ENCODE results near the gene B3GALT6.

Gene B3GALT6

GRCh38 chr1:1239227-1239613, 7.2 kb downstream of the B3GALT6 start:
- TF ChIP-seq CTCF (IDR thresholded peaks at IDR 0.05; ENCODE audit: low read length, missing control alignments): no peak
- no peak for DNase-seq (ENCODE audit: low read depth)
- no peak overlapping the region for H3K4me3 ChIP-seq (replicated peaks; ENCODE audit: low read depth, low read length)

GRCh38 chr1:1239614-1240347, 7.7 kb downstream of the B3GALT6 start:
- DNase-seq (ENCODE audit: low read depth): no peak
- no peak overlapping the region for H3K4me3 ChIP-seq (replicated peaks; ENCODE audit: low read depth, low read length)
- no peak for TF ChIP-seq CTCF (IDR thresholded peaks at IDR 0.05; ENCODE audit: low read length, missing control alignments)

DNA sequence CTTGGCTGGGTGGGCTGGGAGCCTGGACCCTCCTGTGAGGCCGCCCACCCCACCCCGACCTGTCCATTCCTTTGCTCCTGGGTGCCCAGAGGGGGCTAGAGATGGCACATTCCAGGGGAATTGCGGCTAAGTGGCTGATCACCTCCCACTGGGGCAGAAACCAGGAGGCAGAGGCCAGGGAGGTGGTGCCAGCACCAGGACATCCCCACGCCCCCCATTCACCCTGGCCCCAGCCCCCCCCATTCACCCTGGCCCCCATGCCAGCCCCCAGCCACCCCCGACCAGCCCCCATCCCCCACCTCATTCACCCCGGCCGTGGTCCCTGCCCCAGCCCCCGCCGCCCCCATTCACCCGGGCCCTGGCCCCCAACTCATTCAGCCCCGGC, 8.3 kb downstream of the B3GALT6 start:
- TF ChIP-seq CTCF (IDR thresholded peaks at IDR 0.05; ENCODE audit: low read length, missing control alignments): no peak
- no peak overlapping the region for H3K4me3 ChIP-seq (replicated peaks; ENCODE audit: low read depth, low read length)
- no peak for DNase-seq (ENCODE audit: low read depth)

DNA sequence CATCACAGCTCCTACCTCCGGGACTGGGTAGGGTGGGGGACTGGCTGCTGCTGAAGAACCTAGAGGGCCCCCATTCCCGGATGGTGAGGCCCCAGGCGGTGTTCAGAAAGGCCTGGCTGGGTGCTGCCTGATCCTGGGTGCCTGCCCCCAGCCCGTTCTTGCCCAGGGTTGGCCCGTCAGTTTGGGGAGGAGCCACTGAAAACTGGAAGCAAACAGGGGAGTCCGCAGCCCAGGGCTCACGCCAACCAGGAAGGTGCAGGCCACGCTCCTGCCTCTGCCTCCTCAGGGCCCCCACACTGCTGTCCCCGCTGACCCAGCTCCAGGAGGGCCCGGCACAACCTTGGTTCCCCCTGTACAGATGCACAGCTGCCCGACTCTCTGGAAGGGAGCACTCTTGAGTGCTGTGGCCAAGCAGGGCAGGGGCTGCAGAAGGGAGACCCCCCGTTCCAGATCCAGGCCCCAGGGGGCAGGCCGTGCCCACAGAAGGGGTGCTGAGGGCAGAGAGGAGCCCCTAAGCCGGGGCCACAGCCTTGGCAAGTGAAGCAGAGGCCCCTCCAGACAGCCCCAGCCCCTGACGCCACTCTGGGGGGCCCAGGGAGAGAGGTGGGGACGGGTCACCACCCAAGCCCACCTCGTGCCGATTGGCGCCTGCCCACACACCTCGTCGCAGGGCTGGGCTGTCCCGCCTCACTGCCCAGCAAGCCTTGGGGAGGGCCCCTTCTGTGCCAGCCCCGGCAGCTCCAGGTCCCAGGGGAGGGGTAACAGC, 9.0 kb downstream of the B3GALT6 start:
- no peak for DNase-seq (ENCODE audit: low read depth)
- H3K4me3 ChIP-seq (replicated peaks; ENCODE audit: low read depth, low read length): no peak overlapping the region
- TF ChIP-seq CTCF (IDR thresholded peaks at IDR 0.05; ENCODE audit: low read length, missing control alignments): no peak

DNA sequence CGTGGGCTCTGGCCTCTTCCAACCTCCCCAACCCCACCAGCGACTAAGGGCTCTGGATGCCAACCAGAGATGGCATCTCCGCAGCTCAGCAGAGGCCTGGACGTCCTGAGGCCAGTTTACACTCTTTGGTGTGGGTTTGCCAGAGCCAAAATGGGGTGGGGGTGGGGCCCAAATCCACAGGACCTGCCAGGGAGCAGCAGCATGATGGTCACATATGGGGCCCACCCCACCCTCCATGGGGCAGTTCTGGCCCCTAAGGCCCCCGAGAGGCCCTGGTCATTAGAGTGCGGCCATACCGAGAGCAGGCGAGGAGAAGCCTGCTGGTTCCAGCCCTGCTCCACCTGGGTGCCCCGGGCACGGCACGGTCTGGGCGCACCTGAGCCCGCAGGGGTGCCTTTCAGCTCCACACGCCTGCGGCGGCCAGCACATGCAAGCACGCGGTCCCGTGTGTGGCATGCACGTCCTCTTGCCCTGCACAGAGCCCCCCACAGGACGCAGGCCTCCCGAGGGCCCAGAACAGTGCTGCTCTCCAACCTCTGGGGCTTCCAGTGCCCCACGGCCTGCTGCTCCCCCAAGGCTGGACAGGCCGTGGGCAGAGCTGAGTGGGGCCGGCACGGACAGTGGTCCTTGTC, 9.7 kb downstream of the B3GALT6 start:
- H3K4me3 ChIP-seq (replicated peaks; ENCODE audit: low read depth, low read length): no peak overlapping the region
- no peak for DNase-seq (ENCODE audit: low read depth)
- TF ChIP-seq CTCF (IDR thresholded peaks at IDR 0.05; ENCODE audit: low read length, missing control alignments): no peak

DNA sequence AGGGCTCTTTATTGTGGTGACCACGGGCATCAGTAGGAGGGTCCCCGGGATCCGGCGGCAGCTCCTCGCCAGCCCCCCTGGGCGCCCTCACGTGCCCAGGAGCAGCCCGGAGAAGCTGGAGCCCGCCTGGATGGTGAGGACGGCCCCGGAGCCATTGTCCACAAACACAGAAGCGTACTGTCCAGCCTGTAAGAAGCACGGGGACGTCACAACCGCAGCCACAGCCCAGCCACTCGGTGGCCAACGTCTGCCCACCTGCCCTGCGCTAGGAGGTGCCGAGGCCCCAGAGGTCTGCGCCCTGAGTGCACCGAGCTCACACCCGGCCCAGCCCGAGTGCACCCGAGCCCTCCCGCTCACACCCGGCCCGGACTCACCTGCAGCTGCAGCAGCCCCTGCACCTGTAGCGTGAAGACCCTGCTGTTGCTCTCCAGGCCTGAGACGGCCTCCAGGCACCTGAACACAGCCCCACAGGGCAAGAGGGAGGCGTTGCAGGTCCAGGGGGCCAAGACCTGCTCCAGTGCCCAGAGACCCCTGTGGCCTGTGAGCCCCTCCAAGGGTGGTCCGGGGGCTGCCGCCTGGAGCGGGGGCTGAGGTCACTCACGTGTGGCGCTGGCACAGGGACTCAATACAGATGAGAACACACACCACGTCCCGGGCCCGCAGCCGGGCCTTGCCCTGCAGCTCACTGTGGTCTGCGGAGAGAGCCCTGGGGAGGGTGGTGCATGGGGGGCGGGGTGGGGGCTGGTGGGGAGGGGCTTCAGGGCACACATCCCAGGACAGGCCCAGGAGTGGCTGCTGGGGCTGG, 10.6 kb downstream of the B3GALT6 start:
- no peak for TF ChIP-seq CTCF (IDR thresholded peaks at IDR 0.05; ENCODE audit: low read length, missing control alignments)
- no peak for DNase-seq (ENCODE audit: low read depth)
- H3K4me3 ChIP-seq (replicated peaks; ENCODE audit: low read depth, low read length): no peak overlapping the region
